Measurements from ENCODE around the gene IQGAP3.
A peak's percentile ranks its signal among the peaks of the same experiment; 100 is the strongest.

The IQGAP3 gene

GRCh38 chr1:156504821-156505678, 67.3 kb downstream of the IQGAP3 start:
- FAIRE-seq, result peak; percentile 89
- DNase-seq (ENCODE audit: insufficient read length), result peak; percentile 81
- no peak for TF ChIP-seq TAF1 (IDR thresholded peaks at IDR 0.05; ENCODE audit: borderline replicate concordance, low read depth, low read length)

GRCh38 chr1:156504438-156504813, 67.9 kb downstream of the IQGAP3 start:
- TF ChIP-seq POLR2AphosphoS5 (IDR thresholded peaks at IDR 0.05; ENCODE audit: low read depth, low read length) (no peak), POLR2A (IDR thresholded peaks at IDR 0.05; ENCODE audit: low read depth, low read length) (no peak), TAF1 (IDR thresholded peaks at IDR 0.05; ENCODE audit: borderline replicate concordance, low read depth, low read length) (no peak)
- FAIRE-seq, result no peak
- no peak for DNase-seq (ENCODE audit: insufficient read length)

DNA sequence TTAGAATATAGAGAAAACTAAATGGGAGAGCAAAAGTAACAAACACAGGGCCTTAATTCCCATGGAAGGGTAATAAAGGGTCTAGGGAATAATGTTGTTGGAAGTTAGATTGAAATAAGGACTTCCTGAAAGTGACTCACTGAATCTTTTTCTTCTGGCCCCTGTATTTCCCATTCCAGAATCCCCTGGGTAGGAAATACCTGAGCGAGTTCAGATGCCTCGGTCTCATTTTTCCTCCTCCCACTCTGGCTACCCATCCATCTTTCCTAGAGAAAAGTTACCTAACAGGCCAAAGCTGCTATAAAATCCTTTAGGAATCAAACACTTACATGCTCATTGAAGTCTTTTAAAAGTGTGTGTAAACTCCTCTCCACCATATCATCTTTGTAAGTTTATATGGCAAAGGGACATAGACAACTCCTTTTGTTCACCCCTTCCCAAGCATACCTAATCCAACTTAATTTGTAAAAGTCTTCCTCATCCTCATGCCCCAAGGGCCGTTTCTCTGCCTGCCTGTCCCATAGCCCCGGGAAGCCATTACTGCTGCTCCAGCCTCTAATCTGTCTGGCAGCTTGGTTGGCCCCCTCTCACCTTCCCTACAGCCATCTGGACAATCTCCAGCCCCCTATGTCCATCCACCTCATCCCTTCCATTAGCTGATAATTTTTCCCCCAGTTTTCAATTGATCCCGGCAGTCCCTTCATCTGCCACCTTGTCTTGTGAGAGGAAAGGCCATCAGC, 68.5 kb downstream of the IQGAP3 start:
- no peak for TF ChIP-seq TAF1 (IDR thresholded peaks at IDR 0.05; ENCODE audit: borderline replicate concordance, low read depth, low read length)
- TF ChIP-seq POLR2A (IDR thresholded peaks at IDR 0.05; ENCODE audit: low read depth, low read length), result no peak
- TF ChIP-seq POLR2AphosphoS5 (IDR thresholded peaks at IDR 0.05; ENCODE audit: low read depth, low read length), result no peak
- FAIRE-seq (no peak), DNase-seq (ENCODE audit: insufficient read length) (no peak)

- DNase-seq (ENCODE audit: insufficient read length), result no peak
- TF ChIP-seq TAF1 (IDR thresholded peaks at IDR 0.05; ENCODE audit: borderline replicate concordance, low read depth, low read length) (no peak), POLR2AphosphoS5 (IDR thresholded peaks at IDR 0.05; ENCODE audit: low read depth, low read length) (no peak), POLR2A (IDR thresholded peaks at IDR 0.05; ENCODE audit: low read depth, low read length) (no peak)
- no peak for FAIRE-seq
Measured at GRCh38 chr1:156502894-156503697, 69.3 kb downstream of the IQGAP3 start.

DNA sequence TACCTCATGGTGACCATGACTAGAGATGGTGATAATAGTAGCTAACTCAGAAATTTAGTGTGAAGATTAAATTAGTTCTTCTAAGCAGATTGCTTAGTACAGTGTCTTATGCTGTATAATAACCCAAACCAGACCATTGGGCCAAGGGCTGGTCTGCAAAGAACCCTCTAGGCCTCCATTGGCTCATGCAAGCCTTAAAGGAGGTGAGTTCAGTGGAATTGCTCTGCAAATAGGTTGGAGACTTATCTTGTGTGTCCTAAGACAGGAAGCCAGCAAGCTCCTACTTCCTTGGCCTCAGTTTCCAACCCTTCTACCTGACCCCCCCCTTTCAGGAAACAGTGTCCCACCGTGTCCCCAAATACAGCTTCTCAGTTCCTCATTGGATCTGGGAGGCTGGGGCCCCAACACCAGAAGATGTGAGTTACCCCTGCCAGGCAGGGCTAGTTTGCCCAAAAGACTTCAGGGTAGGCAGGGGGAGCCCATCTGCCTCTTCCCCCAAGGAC, 69.9 kb downstream of the IQGAP3 start:
- TF ChIP-seq POLR2A (IDR thresholded peaks at IDR 0.05; ENCODE audit: low read depth, low read length) (no peak), POLR2AphosphoS5 (IDR thresholded peaks at IDR 0.05; ENCODE audit: low read depth, low read length) (no peak), TAF1 (IDR thresholded peaks at IDR 0.05; ENCODE audit: borderline replicate concordance, low read depth, low read length) (no peak)
- FAIRE-seq (no peak), DNase-seq (ENCODE audit: insufficient read length) (no peak)

GRCh38 chr1:156500793-156501506, 71.4 kb downstream of the IQGAP3 start:
- FAIRE-seq (peak; percentile 75), DNase-seq (ENCODE audit: insufficient read length) (peak; percentile 91)
- TF ChIP-seq POLR2AphosphoS5 (IDR thresholded peaks at IDR 0.05; ENCODE audit: low read depth, low read length) (peak; percentile 69; the same call in 1 of the 2 replicates), POLR2A (IDR thresholded peaks at IDR 0.05; ENCODE audit: low read depth, low read length) (peak; percentile 78), TAF1 (IDR thresholded peaks at IDR 0.05; ENCODE audit: borderline replicate concordance, low read depth, low read length) (peak; percentile 4)

- FAIRE-seq (no peak), DNase-seq (ENCODE audit: insufficient read length) (no peak)
- TF ChIP-seq POLR2A (IDR thresholded peaks at IDR 0.05; ENCODE audit: low read depth, low read length) (no peak), TAF1 (IDR thresholded peaks at IDR 0.05; ENCODE audit: borderline replicate concordance, low read depth, low read length) (0 out of 2 replicates have a peak, but pooled peaks have one; percentile 8)
Measured at GRCh38 chr1:156500543-156500792, 71.9 kb downstream of the IQGAP3 start, which contains the start of gene MEF2D. MEF2D (minus strand) TSS chr1:156500775; CDS start chr1:156483292, 17,483 bp downstream.

- DNase-seq (ENCODE audit: insufficient read length) (no peak), FAIRE-seq (no peak)
- no peak for TF ChIP-seq POLR2AphosphoS5 (IDR thresholded peaks at IDR 0.05; ENCODE audit: low read depth, low read length)
- TF ChIP-seq TAF1 (IDR thresholded peaks at IDR 0.05; ENCODE audit: borderline replicate concordance, low read depth, low read length), result no peak
- no peak for TF ChIP-seq POLR2A (IDR thresholded peaks at IDR 0.05; ENCODE audit: low read depth, low read length)
Measured at GRCh38 chr1:156499842-156500542, 72.4 kb downstream of the IQGAP3 start.

GRCh38 chr1:156499194-156499841, 73.0 kb downstream of the IQGAP3 start:
- TF ChIP-seq POLR2AphosphoS5 (IDR thresholded peaks at IDR 0.05; ENCODE audit: low read depth, low read length), result no peak
- no peak for TF ChIP-seq POLR2A (IDR thresholded peaks at IDR 0.05; ENCODE audit: low read depth, low read length)
- TF ChIP-seq TAF1 (IDR thresholded peaks at IDR 0.05; ENCODE audit: borderline replicate concordance, low read depth, low read length), result no peak
- no peak for FAIRE-seq
- DNase-seq (ENCODE audit: insufficient read length), result no peak

Data from GM12892 (cell line).